Inferior parietal cortex (tissue), 1 donor: ENCODE data around the gene POP5.

Source experiments
- DNase-seq: peaks from one replicate; pipeline ENCODE4 v3.0.0-alpha.2; 2016; ENCODE audit errors: extremely low spot score

Gene POP5

DNA sequence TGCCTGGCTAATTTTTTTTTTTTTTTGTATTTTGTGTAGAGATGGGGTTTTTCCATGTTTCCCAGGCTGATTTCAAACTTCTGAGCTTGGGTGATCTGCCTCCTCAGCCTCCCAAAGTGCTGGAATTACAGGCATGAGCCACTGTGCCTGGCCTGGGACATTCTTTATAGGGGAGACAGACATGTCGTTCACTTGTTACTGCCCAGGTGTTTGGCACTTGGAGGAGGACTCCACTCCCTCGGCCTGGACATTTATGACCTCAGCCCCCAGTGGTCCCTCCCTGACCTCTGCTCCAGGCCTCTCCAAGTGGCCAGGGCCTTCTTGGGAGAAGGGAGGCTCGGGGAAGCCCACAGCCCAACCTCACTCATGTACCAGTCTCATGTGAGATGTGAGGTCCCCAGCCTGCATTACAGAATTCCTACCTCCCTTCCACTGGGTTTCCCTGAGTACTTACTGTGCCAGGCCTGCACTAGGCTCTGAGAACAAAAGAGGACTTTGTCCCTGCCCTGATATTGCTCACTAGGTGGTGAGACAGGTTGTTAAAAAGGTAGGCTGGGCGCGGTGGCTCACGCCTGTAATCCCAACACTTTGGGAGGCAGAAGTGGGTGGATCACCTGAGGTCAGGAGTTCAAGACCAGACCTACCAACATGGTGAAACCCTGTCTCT, 9.7 kb upstream of the POP5 start:
- no peak for DNase-seq

DNA sequence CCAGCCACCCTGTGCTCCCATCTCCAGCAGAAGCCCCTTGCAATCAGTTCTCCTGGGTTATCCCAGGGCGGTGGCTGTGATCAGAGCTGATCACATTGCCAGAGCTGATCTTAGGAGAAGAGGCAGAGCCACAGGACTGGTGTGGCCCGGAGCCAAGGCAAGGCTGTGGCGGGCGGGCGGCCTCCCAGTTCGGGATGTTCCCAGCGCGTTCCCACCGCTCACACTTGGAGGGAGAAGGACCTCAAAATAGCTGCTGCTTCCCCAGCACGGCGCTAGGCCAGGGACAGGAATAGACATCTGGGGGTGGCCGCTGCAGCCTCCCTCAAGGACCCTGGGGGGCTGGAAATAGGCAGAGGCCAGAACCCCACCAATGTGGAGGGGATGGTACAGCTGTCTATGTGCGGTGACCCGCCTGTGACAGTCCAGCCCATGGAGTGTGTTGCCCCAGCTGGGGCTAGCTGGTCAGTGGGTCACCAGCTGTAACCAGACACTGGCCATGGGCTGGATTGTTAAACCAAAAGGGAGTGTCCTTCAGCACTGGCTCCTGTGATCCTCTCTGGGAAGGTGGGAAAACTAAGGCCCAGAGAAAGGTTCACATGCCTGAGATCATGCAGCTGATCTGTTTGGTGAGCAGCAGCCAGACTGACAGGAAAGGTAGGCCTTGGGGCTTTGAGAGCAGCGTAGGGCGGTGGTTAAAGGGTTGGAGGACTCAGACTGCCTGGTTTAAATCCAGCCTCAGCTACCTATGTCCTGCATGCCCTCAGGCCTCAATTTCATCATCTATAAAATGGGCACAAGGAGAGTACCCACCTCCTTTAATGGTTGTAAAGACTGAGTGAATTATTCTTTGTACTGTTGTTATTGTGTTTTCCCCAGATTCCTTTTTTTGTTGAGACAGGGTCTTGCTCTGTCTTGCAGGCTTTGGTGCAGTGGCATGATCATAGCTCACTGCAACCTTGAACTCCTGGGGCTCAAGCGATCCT, 8.0 kb upstream of the POP5 start:
- peak; percentile 68 for DNase-seq

DNA sequence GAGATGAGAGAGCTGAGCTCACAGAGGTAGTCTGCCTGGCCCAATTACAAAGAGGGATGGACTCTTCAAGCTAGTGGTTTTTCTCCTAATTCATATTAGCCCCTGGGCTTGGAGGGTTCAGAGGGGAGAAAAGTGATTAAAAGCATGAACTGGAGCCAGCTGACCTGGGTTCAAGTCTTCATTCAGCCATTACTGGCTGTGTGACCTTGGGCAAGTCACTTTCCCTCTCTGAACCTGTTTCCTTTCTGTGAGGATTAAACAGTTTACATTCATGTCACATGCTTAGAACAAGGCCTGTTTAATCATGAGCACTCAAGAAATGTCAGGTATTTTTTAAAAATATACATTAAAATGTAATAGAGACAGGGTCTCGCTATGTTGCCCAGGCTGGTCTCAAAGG, 7.2 kb upstream of the POP5 start:
- no peak for DNase-seq

DNA sequence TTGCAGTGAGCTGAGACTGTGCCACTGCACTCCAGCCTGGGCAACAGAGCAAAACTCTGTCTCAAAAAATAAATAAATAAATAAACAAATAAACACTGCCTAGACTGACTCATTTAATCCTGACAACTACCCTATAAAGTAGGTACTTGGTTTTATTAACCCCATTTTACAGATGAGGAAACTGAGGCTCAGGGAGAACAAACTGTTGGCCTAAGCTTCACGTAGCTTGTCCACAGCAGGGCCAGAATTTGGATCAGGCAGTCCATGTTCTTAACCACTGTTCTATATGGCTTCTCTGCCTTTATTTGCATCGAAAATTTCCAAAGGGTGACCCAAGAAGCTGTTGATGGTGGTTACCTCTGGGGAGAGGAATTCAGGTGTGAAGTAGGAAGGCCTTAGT, 5.7 kb upstream of the POP5 start:
- no peak for DNase-seq

DNA sequence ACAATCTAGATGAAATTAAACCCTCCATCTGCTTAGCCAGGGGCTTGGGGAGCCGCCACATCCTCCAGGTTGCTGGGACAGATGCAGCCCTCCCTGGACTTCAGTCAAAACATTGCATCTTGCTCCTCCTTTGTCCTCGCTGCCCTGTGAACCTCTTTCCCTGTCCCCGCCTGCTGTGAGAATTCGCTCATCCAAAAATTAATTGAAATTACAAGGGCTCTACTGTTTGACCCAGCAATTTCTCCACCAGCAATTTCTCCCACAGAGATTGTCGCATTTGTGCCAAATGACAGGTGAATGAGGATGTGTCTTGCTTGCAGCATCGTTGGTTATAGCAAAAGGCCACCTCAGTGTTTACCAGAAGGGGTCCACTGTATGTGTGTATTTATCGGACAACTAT, 5.0 kb upstream of the POP5 start:
- DNase-seq = no peak

DNA sequence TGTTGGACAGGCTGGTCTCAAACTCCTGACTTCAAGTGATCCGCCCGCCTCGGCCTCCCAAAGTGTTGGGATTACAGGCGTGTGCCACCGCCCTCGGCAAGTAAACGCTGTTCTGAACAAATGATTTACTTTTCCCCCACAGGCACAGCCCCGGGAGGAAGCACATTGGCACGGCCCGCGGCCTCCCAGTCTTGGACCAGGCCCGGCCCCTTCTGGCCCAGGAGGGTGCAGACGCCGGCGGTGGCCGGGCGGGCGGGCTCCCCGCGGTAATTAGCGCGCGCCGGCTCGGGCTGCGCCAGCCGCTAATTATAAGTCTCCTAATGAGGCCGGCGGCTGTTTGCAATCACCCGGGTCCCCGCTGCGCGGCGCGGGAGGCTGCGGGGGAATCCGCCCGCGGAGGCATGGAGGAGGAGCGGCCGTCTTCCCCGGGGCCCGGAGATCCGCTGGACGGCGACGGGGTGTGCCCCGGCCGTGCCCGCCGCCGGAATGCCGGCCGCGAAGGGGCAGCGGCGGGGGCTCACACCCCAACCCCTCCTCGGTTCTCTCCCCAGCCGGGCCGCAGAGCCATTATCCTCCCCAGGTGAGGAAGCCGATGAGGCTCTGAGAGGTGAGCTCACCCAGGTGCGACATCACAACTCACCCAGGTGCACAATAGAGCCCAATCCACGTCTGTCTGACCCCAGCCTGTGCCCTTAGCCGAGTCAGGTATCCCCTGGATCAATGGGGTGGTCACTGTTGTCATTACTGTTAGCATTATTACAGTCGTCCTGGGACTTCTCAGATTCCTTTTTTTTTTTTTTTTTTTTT, 3.3 kb upstream of the POP5 start:
- DNase-seq = peak; percentile 56

DNA sequence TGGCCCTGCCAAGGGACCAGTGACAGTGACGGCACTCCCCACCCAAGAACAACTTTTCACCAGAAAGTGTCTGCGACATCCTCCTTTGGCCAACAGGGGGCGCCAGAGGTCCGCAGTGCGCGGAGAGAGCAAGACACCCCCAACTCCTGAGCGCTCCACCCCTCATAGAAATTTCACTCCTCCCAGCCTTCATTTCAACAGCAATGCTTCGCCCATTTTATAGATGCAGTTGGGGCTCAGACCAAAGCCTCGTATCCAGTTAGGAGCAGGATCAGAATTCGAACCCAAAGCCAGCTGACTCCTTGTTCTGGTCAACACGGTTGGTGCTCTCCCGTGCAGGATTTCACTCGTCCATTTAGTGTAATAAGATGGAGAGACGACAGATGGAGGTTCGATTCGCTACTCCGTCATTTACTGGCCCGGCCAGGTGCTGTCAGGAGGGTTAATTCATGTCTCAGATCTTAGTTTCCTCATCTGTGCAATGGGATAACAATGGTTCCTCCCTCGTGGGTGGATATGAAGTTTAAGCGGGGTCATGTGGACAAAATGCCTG, 2.4 kb upstream of the POP5 start:
- peak; percentile 93 for DNase-seq

DNA sequence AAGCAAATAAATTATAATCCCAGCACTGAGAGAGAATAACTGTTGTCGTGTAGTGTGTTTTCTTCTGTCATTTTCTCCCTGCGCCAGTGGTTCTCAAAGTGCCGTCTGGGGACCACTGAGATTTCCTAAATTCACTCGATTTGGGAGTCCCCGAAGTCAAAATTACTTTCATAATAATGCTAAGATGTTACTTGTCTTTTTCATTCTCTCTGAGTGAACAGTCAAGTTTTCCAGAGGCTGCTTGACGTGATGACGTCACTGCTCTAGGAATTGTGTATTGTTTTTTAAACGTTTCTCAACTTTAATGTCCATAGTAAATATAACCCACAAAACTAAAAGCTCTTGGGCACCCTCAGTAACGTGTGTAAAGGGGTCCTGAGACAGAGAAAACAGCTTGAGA, 796 bp upstream of the POP5 start:
- no peak for DNase-seq

DNA sequence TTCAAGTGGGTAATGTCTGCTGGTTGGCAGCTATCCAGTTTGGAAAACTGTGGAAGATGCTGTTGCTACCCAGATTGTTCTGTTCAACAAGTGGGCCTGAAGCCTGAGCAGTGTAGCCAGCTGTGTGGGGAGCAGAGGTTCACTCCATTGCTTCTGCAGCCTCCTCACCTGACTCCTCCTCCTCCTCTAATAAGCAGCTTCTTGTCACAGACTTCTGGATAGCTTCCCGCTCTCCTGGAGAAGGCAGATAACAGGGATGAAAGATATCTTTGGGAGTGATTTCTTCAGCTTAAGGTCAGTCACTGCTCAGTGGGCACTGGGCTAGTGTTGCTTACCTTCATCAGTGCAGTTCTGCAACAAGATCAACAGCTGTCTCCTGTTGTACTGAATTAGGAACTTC, 2.0 kb downstream of the POP5 start:
- no peak for DNase-seq

DNA sequence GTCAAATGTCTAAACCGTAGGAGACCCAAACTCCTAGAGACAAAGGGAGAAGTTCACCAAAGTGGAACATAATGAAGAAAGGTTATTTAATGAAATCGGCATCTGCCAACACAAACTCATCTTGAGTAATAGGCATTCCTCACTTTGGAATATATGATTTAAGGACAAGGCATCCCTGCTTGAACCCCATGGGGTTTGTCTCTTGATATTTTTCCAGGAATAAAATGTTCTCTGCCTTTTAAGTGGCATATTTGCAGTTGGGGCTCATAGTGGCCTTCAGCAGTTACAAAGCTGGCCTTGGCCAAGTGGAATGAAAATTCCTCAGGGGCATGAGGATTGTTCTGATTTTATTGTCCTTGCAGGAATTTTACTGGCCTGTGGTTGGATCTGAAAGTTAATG, 7.1 kb downstream of the POP5 start:
- no peak for DNase-seq

DNA sequence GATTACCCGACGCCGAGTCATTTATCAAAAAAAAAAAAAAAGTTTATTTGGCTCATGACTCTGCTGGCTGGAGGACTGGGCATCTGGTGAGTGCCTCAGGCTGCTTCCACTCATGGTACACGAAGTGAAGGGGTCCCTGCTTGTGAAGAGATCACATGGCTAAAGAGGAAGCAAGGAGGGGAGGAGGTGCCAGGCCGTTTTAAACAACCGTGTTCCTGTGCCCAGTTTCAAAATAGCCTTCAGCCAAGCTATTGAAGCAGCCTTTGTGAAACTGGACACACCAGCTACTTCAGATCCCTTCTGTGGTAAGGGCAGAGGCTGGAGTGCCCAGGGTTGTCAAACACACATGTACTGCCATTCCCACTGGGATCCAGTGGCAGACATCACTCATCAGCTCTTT, 7.6 kb downstream of the POP5 start:
- DNase-seq = no peak

DNA sequence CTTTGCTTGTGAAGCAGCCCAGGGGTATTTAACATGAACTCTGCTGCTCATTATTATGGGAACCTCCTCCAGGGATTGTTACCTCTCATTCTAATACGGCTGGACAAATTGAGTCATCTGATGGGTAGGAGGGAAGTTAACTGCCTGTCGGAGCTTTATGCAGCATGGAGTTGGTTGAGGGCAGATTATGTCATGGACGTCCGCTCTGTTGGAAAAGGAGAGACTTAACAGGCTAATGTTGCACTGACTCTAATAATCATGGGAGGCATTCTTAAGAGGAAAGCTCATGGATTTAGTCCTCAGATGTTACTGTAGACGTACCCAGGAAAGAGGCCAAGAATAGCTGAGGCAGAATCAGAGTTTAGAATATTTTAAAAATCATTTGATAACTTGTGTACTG, 9.9 kb downstream of the POP5 start:
- no peak for DNase-seq

DNA sequence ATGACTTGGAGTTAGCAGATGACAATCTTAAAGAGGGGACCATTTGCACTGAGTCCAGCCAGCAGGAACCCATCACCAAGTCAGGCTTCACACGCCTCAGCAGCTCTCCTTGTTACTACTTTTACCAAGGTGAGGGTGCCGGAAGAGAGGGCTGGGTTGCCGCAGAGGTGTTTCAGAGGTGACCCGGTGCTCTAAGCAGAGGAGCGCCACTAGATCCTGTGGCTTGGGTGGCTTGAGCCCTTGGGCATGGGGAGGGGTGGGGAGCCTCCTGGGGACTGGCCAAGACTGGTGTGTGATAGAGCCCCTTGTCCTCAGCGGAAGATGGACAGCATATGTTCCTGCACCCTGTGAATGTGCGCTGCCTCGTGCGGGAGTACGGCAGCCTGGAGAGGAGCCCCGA, 17.7 kb downstream of the POP5 start:
- no peak for DNase-seq

DNA sequence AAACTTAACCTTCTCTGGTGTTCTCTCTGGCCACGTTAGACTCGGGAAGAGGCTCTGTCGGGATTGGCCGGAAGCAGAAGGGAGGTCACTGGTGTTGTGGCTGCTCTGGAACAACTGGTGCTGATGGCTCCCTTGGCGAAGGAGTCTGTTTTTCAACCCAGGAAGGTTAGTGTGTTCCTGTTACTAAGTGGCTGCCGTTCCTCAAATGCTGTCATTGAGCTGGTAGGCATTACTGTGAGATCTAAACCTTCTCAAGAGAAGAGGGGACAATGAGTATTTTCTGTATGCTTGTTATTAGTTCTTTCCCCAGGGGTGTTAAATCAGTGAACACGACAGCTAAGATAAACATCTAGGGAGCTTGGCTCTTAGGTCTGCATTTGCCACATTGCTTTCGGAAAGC, 18.3 kb downstream of the POP5 start:
- DNase-seq = no peak

DNA sequence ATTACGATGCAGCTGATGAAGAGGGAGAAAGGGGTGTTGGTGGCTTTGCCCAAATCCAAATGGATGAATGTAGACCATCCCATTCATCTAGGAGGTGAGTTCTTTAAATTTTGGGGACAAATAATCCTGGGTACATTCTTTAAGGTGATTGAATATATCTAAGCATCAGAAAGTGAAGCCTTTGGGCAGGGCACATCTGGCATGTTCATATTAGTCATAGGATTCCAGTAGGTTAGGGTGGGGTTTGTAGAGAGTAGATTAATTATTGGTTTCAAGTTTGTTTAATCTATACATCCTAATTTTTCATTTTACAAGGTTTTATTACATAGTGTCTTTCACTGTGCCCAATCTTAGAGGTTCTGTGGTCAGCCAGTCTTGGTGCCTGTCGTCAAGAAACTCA, 23.6 kb downstream of the POP5 start:
- no peak for DNase-seq

DNA sequence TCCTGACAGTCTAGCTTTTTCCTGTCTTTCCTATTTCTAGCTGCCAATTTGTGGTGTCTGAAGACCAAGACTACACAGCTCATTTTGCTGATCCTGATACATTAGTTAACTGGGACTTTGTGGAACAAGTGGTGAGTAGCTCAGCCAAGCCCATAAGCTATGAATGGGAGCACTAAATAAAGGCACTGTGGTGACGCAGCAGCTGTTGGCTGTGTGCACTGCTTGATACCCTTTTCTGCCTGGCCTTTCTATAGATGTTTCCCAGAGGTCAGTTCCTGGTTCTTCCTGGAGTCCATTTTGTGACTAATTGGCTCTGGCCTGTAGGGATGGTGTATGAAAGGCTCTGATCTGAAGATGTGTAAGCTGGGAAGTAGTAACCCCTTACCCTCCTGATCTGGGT, 26.5 kb downstream of the POP5 start:
- no peak for DNase-seq

DNA sequence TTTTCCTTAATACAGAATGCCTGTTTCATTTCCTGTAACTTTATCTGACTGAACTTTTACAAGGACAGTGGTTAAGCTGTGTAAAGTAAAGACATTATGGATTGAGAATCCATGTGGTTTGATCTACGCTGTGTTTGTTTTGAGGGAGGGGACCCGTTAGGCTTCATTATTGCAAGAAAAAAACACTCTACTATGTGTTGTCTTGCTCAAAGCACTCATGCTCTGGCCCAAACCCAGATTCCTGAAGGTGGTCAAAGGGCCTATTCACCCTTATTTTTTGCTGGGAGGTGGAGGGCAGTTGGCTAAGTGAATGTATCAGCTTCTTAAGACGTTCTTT, 35.2 kb downstream of the POP5 start:
- no peak for DNase-seq

DNA sequence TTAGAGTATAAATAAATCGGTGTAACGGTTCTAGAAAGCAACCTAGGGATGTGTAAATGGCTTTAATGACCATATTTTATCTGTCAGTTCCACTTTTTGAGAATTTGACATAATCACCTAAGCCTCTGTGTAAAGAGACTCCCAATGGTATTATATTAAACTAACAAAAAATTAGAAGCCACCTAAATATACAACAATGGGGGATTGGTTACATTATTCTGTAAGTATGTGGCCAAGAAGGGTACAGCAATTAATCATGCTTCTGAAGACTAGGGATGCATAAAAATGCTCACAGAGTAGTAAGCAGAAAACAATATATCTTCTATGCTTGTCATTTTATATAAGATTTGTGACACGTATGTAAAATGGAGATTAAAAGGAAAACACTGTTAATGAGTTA, 36.5 kb downstream of the POP5 start:
- DNase-seq = no peak

DNA sequence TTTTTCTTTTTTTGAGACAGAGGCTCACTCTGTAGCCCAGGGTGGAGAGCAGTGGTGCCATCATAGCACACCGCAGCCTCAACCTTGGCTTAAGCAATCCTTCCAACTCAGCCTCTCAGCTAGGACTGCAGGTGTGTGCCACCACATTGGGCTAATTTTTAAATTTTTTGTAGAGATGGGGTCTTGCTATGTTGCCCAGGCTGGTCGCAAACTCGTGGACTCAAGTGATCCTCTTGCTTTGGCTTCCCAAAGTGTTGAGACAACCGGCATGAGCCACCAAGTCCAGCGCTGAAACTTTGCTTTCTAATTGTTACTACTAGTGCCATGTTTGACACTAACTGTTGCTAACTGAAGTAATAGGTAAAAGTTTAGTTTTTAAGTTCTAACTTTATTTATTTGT, 39.0 kb downstream of the POP5 start:
- no peak for DNase-seq

DNA sequence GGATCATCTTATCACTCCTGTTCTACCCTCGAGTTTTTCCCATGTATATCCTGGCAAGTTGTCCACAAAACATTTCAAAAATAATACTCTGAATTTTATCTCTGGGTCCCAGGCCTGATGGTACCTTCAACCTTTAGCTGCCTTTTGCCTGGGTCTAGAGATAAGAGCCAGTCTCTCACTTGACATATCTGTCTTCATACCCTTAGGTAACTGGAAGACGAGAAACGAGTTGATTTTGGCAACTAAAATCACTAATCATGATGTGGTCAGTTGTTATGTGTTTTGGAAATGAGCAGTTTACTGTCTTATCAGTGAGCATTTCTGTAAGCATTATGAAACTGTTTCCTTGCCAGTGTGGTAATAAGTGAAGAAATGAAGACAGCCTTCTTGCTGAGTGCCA, 40.8 kb downstream of the POP5 start:
- DNase-seq = no peak

DNA sequence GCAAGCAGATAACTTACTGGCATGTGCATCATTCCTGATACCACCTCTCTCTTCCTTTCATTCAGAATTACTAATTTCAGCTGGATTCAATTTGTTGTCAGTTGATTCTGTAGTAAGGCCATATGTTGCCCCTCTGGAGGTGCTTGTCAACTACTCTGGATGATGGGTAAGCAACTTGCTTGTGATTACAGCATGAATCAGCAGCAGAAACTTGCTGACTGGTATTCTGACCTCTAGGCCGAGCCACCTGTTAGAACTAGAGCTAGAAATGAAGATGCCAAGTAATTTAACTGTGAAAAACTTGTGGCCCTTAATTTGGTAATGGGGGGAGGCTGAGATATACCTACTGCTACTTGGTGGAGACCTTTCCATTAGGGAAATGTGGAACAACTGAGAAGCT, 41.9 kb downstream of the POP5 start:
- no peak for DNase-seq
